K562 (cell line): ENCODE measurements around the gene SF3A2.

Experiments used
- ATF3 ChIP-seq, 2 experiments: fragments of 450-650 bp in 1 of 2; sonication (generic) in 1 of 2; formaldehyde crosslinking in 1 of 2; IDR thresholded peaks in 1 of 2; conservative IDR thresholded peaks in 1 of 2; 2 replicates each; pipeline versions ENCODE4 v1.6.1 to v1.8.1; 2016 to 2023; ENCODE audit warnings: mild to moderate bottlenecking in 2 of 2, moderate library complexity in 2 of 2, inconsistent platforms in 1 of 2, missing genetic modification reagents in 1 of 2
- BACH1 ChIP-seq: fragments of 200-800 bp; sonication (Bioruptor generic); IDR thresholded peaks from 2 replicates; pipeline ENCODE4 v1.6.1; 2016; ENCODE audit warnings: missing genetic modification characterization, missing compliant biosample characterization
- CREB5 ChIP-seq: fragments of 250-450 bp; sonication (Bioruptor Pico); IDR thresholded peaks from 2 replicates; pipeline ENCODE4 v1.5.0; 2020; ENCODE audit warnings: mild to moderate bottlenecking
- CTCF ChIP-seq, 3 experiments: IDR thresholded peaks in 2 of 3; conservative IDR thresholded peaks in 1 of 3; 2 replicates each; pipeline ENCODE4 v1.5.1; 2011 to 2012; ENCODE audit warnings: low read length in 3 of 3, mild to moderate bottlenecking in 3 of 3, control low read depth in 2 of 3, improper control_type of control experiment in 1 of 3, inconsistent platforms in 1 of 3, low read depth in 1 of 3, mixed read lengths in 1 of 3, moderate library complexity in 1 of 3; ENCODE audit not compliant: insufficient read depth in 2 of 3
- POLR3G ChIP-seq: IDR thresholded peaks from 2 replicates; pipeline ENCODE4 v1.6.1; 2011; ENCODE audit not compliant: insufficient read length, insufficient replicate concordance; ENCODE audit errors: extremely low read depth
- RAD21 ChIP-seq, 2 experiments: fragments of 250-450 bp in 1 of 2; fragments of 450-650 bp in 1 of 2; sonication (Bioruptor Pico) in 1 of 2; formaldehyde crosslinking in 1 of 2; IDR thresholded peaks in 1 of 2; conservative IDR thresholded peaks in 1 of 2; 2 replicates each; pipeline versions ENCODE4 v1.4.0 to v1.8.0; 2020 to 2022; ENCODE audit warnings: mild to moderate bottlenecking in 2 of 2, moderate library complexity in 1 of 2
- ZBTB12 ChIP-seq: fragments of 250-450 bp; sonication (Bioruptor Pico); IDR thresholded peaks from 2 replicates; pipeline ENCODE4 v1.4.0; 2020
- ZC3H11A ChIP-seq: IDR thresholded peaks from 2 replicates; pipeline ENCODE4 v1.6.1; 2012; ENCODE audit warnings: low read depth, low read length, improper control_type of control experiment
- ZNF384 ChIP-seq: IDR thresholded peaks from 2 replicates; pipeline ENCODE4 v1.6.1; 2012; ENCODE audit warnings: low read depth, low read length, improper control_type of control experiment
- ZNF449 ChIP-seq: fragments of 250-450 bp; sonication (Bioruptor Pico); IDR thresholded peaks from 2 replicates; pipeline ENCODE4 v1.8.0; 2022; ENCODE audit warnings: moderate library complexity, mild to moderate bottlenecking, inconsistent platforms
- ZNF740 ChIP-seq, 3 experiments: fragments of 200-800 bp in 1 of 3; sonication (Bioruptor generic) in 1 of 3; sonication (generic) in 1 of 3; formaldehyde crosslinking in 1 of 3; IDR thresholded peaks; 2 replicates each; pipeline versions ENCODE4 v1.6.1 to v1.8.0; 2016 to 2022; ENCODE audit warnings: mild to moderate bottlenecking in 2 of 3, missing compliant biosample characterization in 2 of 3, missing genetic modification characterization in 2 of 3, missing genetic modification reagents in 1 of 3

- TF ChIP-seq CREB5 (CRISPR knock-in tag): no peak
- TF ChIP-seq BACH1 (tag): no peak
- TF ChIP-seq ZC3H11A: no peak
- TF ChIP-seq RAD21 (CRISPR knock-in tag; conservative IDR thresholded peaks at IDR 0.05 in 1 of 2, IDR thresholded peaks at IDR 0.05 in 1 of 2): no peak
- no peak for TF ChIP-seq CTCF (IDR thresholded peaks at IDR 0.05 in 2 of 3, conservative IDR thresholded peaks at IDR 0.05 in 1 of 3; ENCODE audit: insufficient read depth in 2 of 3, low read depth in 1 of 3, low read length in 3 of 3)
- no peak for TF ChIP-seq ATF3 (IDR thresholded peaks at IDR 0.05)
- TF ChIP-seq ATF3 (CRISPR knock-in tag; conservative IDR thresholded peaks at IDR 0.05): no peak
- no peak for TF ChIP-seq ZBTB12 (CRISPR knock-in tag)
- no peak for TF ChIP-seq POLR3G
- no peak for TF ChIP-seq ZNF449
- no peak for TF ChIP-seq ZNF384
- TF ChIP-seq ZNF740 (CRISPR knock-in tag; IDR thresholded peaks at IDR 0.05): no peak
- no peak for TF ChIP-seq ZNF740 (tag; IDR thresholded peaks at IDR 0.05)
Measured at GRCh38 chr19:2192862-2193261, 43.8 kb upstream of the SF3A2 start.
